Keratinocyte (primary cell): ENCODE data around the gene KANSL1. TPM values are rescaled to one million over a fixed set of nuclear protein-coding genes. Genes with fewer than 3 reads are reported as not detected.

Source experiments
- DNase-seq: peaks from one replicate; pipeline ENCODE4 v3.0.0-alpha.2; 2011; ENCODE audit warnings: low read depth, missing footprints, low spot score
- FAIRE-seq: peaks from 2 replicates; lab custom pipeline; 2011; peaks lifted over from hg19 to GRCh38; lab: Jason Lieb, UNC
- H2AFZ ChIP-seq: 2 replicates; pipeline ENCODE4 v1.6.0; 2012; ENCODE audit warnings: low read length, control low read depth, inconsistent platforms; ENCODE audit not compliant: control insufficient read depth
- H3K27ac ChIP-seq: 2 replicates; pipeline ENCODE4 v1.5.1; 2011; ENCODE audit warnings: low read length; ENCODE audit not compliant: control insufficient read depth, insufficient read depth
- H3K27me3 ChIP-seq: 3 replicates; pipeline ENCODE4 v1.6.0; 2011; ENCODE audit warnings: low read length; ENCODE audit not compliant: control insufficient read depth, insufficient read depth; ENCODE audit errors: extremely low read depth
- H3K36me3 ChIP-seq, 2 experiments: 2 replicates in 1 of 2; 3 replicates in 1 of 2; pipeline ENCODE4 v1.5.1; 2011; ENCODE audit warnings: low read length in 2 of 2, mild to moderate bottlenecking in 1 of 2; ENCODE audit not compliant: control insufficient read depth in 2 of 2, insufficient read depth in 2 of 2; ENCODE audit errors: extremely low read depth in 1 of 2
- H3K4me1 ChIP-seq: 3 replicates; pipeline ENCODE4 v1.5.1; 2011; ENCODE audit warnings: low read length; ENCODE audit not compliant: control insufficient read depth, insufficient read depth; ENCODE audit errors: extremely low read depth
- H3K4me2 ChIP-seq: 3 replicates; pipeline ENCODE4 v1.6.0; 2011; ENCODE audit warnings: low read depth, low read length; ENCODE audit not compliant: control insufficient read depth, insufficient read depth; ENCODE audit errors: extremely low read depth
- H3K4me3 ChIP-seq, 3 experiments: fragments of 200-600 bp in 1 of 3; sonication (generic) in 1 of 3; 2 replicates in 2 of 3; 3 replicates in 1 of 3; pipeline ENCODE4 v1.5.1; 2011 to 2016; ENCODE audit warnings: low read length in 3 of 3, mild to moderate bottlenecking in 3 of 3, control low read depth in 2 of 3, inconsistent platforms in 1 of 3, low read depth in 1 of 3, mixed read lengths in 1 of 3, mixed run types in 1 of 3, moderate library complexity in 1 of 3; ENCODE audit not compliant: control insufficient read depth in 2 of 3, insufficient read depth in 2 of 3; ENCODE audit errors: extremely low read depth in 1 of 3
- H3K79me2 ChIP-seq: 2 replicates; pipeline ENCODE4 v1.6.0; 2012; ENCODE audit warnings: low read length; ENCODE audit not compliant: control insufficient read depth, insufficient read depth
- H3K9ac ChIP-seq: 3 replicates; pipeline ENCODE4 v1.6.0; 2011; ENCODE audit warnings: low read length; ENCODE audit not compliant: control insufficient read depth, insufficient read depth; ENCODE audit errors: extremely low read depth
- H3K9me1 ChIP-seq: 3 replicates; pipeline ENCODE4 v1.6.0; 2011; ENCODE audit warnings: low read length; ENCODE audit not compliant: control insufficient read depth, insufficient read depth; ENCODE audit errors: extremely low read depth
- H3K9me3 ChIP-seq: 2 replicates; pipeline ENCODE4 v1.5.1; 2012; ENCODE audit warnings: low read depth, low read length; ENCODE audit not compliant: control insufficient read depth
- H4K20me1 ChIP-seq: 3 replicates; pipeline ENCODE4 v1.6.0; 2011; ENCODE audit warnings: low read length; ENCODE audit not compliant: control insufficient read depth, insufficient read depth; ENCODE audit errors: extremely low read depth
- EZH2 ChIP-seq: IDR thresholded peaks from one replicate; pipeline ENCODE4 v1.6.1; 2012; ENCODE audit warnings: inconsistent platforms, mild to moderate bottlenecking, low read length, moderate library complexity
- dilution Hi-C: fragments of 300-500 bp; cut with MboI; formaldehyde crosslinking; loops from one replicate; pipeline ENCODE4 v1.7.0; 2020; ENCODE audit warnings: low sequenced_read_pairs; ENCODE audit not compliant: extremely low pct_ligation_motif_present
- polyA plus RNA-seq, 5 experiments: library from polyadenylated mRNA; depleted of rRNA in 3 of 5; stranded (reverse) in 3 of 5; stranded (forward) in 1 of 5; unstranded in 1 of 5; fragments of >200 nt; gene quantifications; 1 replicate in 1 of 5; 2 replicates in 3 of 5; 3 replicates in 1 of 5; pipeline versions ENCODE4 v1.2.1 to v1.2.3, GENCODE V29; 2011 to 2012; ENCODE audit warnings: missing spikeins in 2 of 5, low read depth in 1 of 5, low replicate concordance in 1 of 5
- TF ChIP-seq, protein P1 (sequence below), 3 experiments: IDR thresholded peaks in 1 of 3; conservative IDR thresholded peaks in 1 of 3; optimal IDR thresholded peaks in 1 of 3; 2 replicates in 2 of 3; 3 replicates in 1 of 3; pipeline versions ENCODE3 to v1.5.1; 2011; ENCODE audit warnings: low read length in 3 of 3, mild to moderate bottlenecking in 3 of 3, moderate library complexity in 2 of 3, control low read depth in 1 of 3, inconsistent platforms in 1 of 3; ENCODE audit not compliant: insufficient read depth in 2 of 3; ENCODE audit errors: extremely low read depth in 1 of 3

Gene KANSL1
- polyA plus RNA-seq, 1 donor (not counting 4 experiments of a cell fraction or from before 2014, with no cell fraction given): 17.6 TPM

DNA sequence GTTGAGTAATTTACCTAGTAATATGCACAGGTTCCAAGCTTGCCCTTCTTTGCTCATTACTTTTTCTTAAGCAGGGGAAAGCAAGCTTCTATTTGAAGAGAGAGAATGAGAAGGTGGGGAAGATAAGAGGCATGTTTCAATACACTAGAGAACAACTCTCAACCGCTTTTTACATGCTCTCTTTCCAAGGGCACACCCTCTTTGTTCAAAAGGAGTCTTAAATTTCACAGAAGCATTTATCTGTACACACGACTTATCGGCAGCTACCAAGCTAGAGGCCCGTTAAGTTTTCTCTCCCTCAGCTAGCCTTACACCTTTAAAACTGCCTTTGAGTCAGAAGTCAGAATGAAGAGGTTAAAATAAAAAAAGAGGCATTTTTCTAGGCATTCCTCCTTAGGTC lies 114.6 kb downstream of the KANSL1 start:
- Histone ChIP-seq H4K20me1 (peaks cover 3% of the 10 kb centered on the region), H3K36me3 (peaks cover 0 to 2% of the 10 kb centered on the region in 2 experiments), H3K9ac (no peak overlapping the region), H3K9me1 (no peaks in the 10 kb centered on the region), H3K4me1 (peaks cover 2% of the 10 kb centered on the region), H3K27ac (no peak overlapping the region), H3K9me3 (no peaks in the 10 kb centered on the region), H3K79me2 (peaks cover 12% of the 10 kb centered on the region), H2AFZ (no peak overlapping the region), H3K27me3 (no peaks in the 10 kb centered on the region), H3K4me3 (no peak overlapping the region), H3K4me2 (no peak overlapping the region)
- DNase-seq (no peak), FAIRE-seq (no peak)
- dilution Hi-C loops: no loop called here
- TF ChIP-seq, protein P1, sequence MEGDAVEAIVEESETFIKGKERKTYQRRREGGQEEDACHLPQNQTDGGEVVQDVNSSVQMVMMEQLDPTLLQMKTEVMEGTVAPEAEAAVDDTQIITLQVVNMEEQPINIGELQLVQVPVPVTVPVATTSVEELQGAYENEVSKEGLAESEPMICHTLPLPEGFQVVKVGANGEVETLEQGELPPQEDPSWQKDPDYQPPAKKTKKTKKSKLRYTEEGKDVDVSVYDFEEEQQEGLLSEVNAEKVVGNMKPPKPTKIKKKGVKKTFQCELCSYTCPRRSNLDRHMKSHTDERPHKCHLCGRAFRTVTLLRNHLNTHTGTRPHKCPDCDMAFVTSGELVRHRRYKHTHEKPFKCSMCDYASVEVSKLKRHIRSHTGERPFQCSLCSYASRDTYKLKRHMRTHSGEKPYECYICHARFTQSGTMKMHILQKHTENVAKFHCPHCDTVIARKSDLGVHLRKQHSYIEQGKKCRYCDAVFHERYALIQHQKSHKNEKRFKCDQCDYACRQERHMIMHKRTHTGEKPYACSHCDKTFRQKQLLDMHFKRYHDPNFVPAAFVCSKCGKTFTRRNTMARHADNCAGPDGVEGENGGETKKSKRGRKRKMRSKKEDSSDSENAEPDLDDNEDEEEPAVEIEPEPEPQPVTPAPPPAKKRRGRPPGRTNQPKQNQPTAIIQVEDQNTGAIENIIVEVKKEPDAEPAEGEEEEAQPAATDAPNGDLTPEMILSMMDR (optimal IDR thresholded peaks at IDR 0.05 in 1 of 3, IDR thresholded peaks at IDR 0.05 in 1 of 3, conservative IDR thresholded peaks at IDR 0.05 in 1 of 3; ENCODE audit: extremely low read depth in 1 of 3, insufficient read depth in 2 of 3, low read length in 3 of 3): no peak
- no peak for TF ChIP-seq EZH2

DNA sequence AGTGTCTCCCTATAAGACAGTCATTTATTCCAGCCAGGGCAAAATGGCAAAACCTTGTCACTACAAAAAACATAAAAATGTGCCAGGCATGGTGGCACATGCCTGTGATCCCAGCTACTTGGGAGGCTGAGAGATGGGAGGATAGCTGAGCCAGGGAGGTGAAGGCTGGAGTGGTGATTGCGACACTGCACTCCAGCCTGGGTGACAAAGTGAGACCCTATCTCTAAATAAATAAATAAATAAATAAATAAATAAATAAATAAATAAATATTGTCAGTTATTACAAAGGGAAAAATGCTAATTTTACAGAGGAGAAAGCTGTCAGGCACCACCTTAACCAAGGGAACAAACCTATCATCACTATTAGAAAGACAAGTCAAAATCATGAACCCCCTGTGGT lies 118.7 kb downstream of the KANSL1 start:
- no peak overlapping the region for H3K4me2 ChIP-seq
- peaks cover 19% of the 10 kb centered on the region for H3K79me2 ChIP-seq
- no peak for FAIRE-seq

DNA sequence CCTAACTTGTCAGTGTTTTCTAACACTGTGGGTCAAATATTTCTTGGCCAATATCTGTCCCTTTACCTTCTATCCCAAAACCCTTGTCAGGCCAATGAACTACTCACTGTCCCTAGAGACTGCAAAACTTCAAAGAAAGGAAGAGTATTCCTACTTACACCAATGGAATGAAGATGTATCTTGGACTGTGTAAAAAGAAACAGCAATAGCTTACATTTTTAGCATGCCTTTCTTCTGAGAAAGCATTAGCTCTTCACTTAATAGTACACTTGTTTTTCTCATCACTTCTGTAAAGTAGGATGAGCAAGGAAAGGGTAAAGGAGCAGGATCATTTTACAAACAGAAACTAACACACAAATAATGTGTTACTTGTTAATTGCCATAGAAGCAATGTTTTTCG lies 120.2 kb downstream of the KANSL1 start:
- DNase-seq (no peak), FAIRE-seq (peak; percentile 13)
- H3K9ac ChIP-seq: no peak overlapping the region
- H3K9me1 ChIP-seq: no peaks in the 10 kb centered on the region
- no peak overlapping the region for H3K4me3 ChIP-seq
- no peaks in the 10 kb centered on the region for H3K9me3 ChIP-seq
- no peak overlapping the region for H3K27ac ChIP-seq
- peaks cover 0 to 2% of the 10 kb centered on the region in 2 experiments for H3K36me3 ChIP-seq
- TF ChIP-seq EZH2: no peak
- TF ChIP-seq, protein P1 (optimal IDR thresholded peaks at IDR 0.05 in 1 of 3, IDR thresholded peaks at IDR 0.05 in 1 of 3, conservative IDR thresholded peaks at IDR 0.05 in 1 of 3; ENCODE audit: extremely low read depth in 1 of 3, insufficient read depth in 2 of 3, low read length in 3 of 3): no peak
- H3K4me2 ChIP-seq: no peak overlapping the region
- dilution Hi-C loops: no loop called here
- peaks cover 21% of the 10 kb centered on the region for H3K79me2 ChIP-seq
- peaks cover 11% of the 10 kb centered on the region for H3K4me1 ChIP-seq
- H4K20me1 ChIP-seq: peaks cover 3% of the 10 kb centered on the region
- H3K27me3 ChIP-seq: no peaks in the 10 kb centered on the region
- H2AFZ ChIP-seq: no peak overlapping the region

More for the DNA sequence above, 118.7 kb downstream of the KANSL1 start:
- TF ChIP-seq EZH2: no peak
- dilution Hi-C loops: no loop called here
- no peak for DNase-seq
- Histone ChIP-seq H3K9me3 (no peaks in the 10 kb centered on the region), H3K27ac (no peak overlapping the region), H3K4me3 (no peak overlapping the region), H3K27me3 (no peaks in the 10 kb centered on the region), H3K36me3 (peaks cover 0 to 2% of the 10 kb centered on the region in 2 experiments), H3K4me1 (peaks cover 11% of the 10 kb centered on the region), H4K20me1 (peaks cover 3% of the 10 kb centered on the region), H2AFZ (no peak overlapping the region), H3K9me1 (no peaks in the 10 kb centered on the region), H3K9ac (no peak overlapping the region)
